Stimulated activated CD8-positive, alpha-beta memory T cell treated with anti-CD3 and anti-CD28 coated beads, Interleukin-2, amount 100 ng/mL, for 48 hours (primary cell): Measurements from ENCODE around the gene RPIA.
"Not testable (repeated sequence)": the region's sequence is repeated elsewhere in the genome, so short reads cannot be mapped to it uniquely, and the experiment has no call there.

Source experiments
- DNase-seq, 2 donors: peaks; one replicate each; pipeline ENCODE4 v3.0.0-alpha.2; 2020; ENCODE audit warnings: low read depth in 2 of 2

RPIA gene

DNA sequence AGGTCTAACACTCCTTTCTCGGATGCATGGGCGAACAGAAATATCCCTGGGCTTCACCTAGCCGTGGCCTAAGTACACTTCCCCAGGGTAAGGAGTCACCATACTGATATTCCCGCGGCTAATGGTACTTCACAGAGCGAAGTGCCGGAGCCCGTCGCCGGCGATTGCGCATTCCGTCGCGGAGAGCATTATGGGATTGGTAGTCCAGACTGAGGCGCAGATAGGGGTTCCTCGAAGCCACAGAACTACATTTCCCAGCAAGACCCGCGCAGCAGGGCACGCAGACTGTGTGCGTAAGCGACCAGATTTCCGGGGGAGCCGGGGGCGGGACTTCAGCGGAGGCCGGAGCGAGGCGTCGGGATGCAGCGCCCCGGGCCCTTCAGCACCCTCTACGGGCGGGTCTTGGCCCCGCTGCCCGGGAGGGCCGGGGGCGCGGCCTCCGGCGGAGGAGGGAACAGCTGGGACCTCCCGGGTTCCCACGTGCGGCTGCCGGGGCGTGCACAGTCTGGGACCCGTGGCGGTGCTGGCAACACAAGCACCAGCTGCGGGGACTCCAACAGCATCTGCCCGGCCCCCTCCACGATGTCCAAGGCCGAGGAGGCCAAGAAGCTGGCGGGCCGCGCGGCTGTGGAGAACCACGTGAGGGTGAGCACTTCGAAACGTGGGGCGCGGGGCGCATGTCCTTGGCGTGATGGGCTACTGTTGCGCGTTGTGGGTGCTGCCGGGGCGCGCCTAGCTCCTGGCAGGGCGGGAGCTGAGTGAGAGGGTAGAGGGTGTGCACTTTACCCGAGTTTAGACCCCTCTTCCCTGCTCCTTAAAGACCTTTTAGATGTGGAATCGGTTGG lies at the start of gene RPIA:
RPIA (plus strand) TSS at position 335 of the 845 bp plus-strand sequence; CDS start at position 361, 26 bp downstream.
- DNase-seq, result peak; percentile 97 to 99

GRCh38 chr2:88642278-88642677 lies 49.2 kb upstream of the RPIA start:
- no peak for DNase-seq

- DNase-seq, result not testable (repeated sequence)
Observed at GRCh38 chr2:88645291-88645882, 46.1 kb upstream of the RPIA start.

DNA sequence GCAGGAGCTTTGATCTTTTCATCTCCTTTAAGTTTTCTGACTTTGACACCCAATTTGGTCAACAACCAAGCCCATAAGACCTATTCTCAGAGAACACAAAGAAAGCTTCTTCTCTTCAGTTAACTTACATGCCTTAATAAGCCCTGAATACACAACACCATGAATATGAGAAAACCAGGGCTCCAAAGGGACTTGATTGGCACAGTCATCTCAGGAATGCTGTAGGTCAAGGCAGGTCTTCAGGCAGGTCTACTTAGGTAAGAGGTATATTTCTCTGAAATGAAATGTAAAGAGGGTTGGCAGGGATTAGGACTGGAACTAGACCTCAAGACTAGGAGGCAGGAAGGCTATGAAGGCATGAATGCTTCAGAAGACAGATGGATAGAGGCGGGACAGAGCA lies 39.8 kb upstream of the RPIA start:
- no peak for DNase-seq

GRCh38 chr2:88654714-88655113 lies 36.8 kb upstream of the RPIA start:
- DNase-seq, result no peak

- DNase-seq, result no peak
Observed at GRCh38 chr2:88656690-88657089, 34.8 kb upstream of the RPIA start.

- DNase-seq, result no peak
Observed at GRCh38 chr2:88657131-88657530, 34.3 kb upstream of the RPIA start.

DNA sequence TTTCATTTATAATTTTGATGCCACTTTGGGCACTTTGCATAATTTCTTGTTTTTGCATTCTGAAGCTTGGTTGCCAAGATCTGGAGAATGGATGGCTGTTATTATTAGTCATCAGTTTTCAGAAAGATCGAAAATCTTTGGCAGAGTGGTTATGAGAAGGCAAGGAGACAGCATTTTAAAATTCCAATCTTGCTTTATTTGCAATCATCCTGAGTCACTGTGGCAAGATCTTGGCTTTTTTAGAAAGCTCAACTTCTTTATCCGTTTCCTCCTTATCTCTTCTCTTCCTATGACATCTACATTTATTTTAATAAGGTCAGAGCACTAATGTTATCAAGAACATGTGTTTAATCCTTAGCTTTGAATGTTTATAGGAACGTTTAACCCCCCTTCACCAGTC lies 33.1 kb upstream of the RPIA start:
- no peak for DNase-seq

DNA sequence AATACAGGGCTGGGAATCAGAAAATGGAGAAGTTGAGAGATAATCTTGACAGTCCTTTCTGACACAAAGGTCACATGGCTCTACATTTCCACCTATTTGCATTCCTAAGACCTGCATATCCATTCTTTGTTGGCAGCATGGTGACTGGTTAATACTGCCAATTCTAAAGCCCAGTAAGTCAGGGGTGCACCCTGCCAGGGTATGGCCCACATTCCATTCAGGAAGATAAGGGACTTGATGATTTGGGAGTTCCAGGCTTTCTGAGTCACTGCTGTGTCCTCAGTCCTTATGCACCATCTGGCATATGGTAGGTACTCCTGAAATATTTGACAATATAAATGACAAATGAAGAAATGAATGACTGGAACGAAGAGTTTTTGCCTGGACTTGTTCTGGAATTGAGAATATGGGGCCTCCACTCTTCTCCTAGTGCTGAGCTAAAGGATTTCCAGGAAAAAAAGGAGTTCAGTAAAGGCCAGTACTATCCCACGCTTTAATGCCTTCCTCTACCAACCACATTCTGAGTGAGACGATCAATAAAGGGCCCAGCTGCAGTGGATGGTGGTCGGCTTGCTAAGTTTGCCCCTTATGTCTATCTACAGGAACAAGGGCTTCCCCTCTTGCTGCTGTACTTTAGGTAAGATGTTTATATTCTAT lies 32.5 kb upstream of the RPIA start:
- DNase-seq, result no peak

DNA sequence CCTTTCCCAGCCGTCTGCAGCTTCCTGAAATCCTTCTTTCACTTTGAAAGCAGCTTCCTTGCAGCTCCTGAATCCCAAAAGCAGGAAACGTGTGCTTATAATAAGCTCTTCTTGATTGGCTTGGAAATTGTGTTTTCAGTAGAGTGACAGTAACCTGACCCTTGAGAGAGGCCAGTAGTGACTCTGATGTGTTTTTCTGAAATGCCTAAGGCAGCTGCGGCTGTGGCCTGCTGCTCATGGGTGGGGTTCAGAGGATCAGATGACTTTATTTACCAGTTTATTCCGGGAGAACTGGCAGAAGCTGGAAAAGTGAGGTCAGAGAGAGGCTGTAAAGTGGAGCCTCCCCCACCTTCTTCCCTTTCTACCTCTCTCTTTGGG lies 31.9 kb upstream of the RPIA start:
- no peak for DNase-seq

- no peak for DNase-seq
Observed at GRCh38 chr2:88660622-88661021, 30.9 kb upstream of the RPIA start.

DNA sequence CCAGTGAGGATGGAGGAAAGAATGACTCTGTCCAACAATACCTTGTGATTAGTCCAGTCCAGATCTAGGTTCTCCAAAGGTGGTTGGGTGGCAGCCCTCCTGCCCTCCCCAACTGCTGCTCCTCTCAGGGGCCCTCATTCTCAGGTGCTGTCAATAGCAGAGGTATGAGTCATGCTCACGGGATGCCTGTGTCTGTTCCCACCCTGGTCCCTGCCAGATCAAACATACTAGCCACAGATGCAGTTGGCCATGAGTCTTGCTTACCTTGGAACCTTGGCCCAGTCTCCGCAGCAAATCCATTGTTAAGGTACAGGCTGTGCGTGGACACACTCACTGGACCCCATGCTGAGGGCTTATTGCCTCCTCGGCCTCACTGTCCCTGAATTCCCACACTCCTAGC lies 24.9 kb upstream of the RPIA start:
- DNase-seq, result no peak

GRCh38 chr2:88667219-88667618 lies 24.3 kb upstream of the RPIA start:
- DNase-seq, result no peak

DNA sequence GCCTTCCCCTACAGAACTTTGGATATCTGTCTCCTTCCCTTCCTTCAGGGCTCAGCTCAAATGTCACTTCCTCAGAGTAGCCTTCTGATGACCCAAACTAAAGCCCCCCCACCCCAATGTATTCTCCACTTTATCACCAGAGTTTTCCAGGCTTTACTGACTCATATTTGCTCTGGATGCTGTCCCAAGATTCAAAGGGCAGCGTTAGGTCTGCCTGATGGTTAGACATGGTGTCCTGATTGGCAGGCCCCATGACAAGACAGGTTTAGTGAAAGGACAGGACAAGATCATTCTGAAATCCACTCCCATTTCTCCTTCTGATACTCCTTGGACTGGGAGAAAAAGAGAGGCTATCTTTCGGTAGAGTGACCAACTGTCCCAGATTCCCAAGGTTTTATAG lies 22.6 kb upstream of the RPIA start:
- no peak for DNase-seq

DNA sequence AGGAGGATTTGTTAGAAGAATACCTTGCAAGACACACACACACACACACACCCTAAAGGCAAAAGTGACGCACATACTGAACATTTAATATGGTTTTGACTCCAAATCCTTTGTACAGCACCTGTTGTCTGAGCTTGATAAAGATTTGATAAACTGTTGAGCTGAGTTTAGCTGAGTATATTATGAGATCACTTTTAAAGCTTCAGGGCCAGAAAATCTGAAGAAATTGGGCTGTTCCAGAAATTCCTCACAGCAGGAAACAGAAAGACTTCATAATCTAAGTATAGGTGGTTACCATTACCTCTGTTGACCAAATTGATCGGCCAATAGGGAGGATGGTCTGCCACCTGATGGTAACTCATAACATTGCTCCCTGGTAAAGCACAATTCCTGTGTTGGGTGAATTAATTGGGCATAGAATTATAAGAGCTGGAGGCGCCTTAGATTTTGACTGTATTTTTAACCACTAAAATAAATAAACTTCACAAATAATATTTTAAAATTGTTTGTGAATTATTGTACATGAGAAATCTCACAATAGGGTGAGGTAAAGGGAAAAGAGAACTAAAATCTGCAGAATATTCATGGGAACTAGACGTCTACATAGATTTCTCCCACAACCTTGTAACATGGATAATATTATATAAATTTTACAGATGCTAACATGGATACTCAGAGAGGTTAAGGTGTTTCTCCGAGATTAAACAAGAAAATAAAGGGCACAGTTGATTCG lies 21.8 kb upstream of the RPIA start:
- no peak for DNase-seq

- no peak for DNase-seq
Observed at GRCh38 chr2:88671786-88672427, 19.6 kb upstream of the RPIA start.

DNA sequence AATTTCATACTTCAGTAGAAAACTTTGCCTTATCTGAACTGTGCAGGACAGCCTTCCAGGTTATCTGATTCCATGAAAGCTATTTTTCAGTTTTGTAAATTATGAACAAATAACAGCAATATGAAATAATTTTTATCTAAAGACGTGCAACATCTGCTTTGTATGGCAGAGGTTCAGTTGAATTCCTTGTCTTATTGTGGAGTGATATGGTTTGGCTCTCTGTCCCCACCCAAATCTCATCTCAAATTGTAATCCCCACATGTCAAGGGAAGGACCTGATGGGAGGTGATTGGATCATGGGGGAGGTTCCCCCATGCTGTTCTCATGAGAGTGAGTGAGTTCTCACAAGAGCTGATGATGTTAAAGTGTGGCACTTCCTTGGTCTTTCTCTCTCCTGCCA lies 18.1 kb upstream of the RPIA start:
- no peak for DNase-seq

DNA sequence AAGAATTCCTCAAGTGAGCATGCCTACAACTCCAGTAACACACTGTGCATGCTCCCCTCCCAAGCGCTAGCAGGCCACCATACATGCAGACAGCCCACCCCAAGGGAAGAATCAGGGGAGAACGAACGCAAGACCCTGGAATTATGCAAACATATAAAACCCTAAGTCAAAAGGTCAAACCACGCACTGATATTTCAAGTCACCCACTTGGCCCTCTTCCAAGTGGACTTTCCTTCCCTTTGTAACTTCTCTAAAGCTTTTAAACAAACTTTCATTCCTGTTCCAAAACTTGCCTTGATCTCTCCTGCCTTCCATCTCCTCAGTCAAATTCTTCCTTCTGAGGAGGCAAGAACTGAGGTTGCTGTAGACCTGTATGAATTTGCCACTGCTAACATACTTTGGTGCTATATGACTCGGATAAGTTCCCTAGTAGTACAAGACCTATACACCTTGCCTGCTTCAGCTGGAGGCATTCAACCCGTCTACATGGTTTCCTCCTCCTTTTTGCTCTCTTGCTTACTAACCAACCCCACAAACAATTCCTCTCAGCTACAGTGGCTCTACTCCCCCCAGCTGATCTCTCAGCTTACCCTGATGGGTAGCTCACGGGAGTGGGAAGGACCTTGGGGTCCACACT lies 11.1 kb upstream of the RPIA start:
- DNase-seq, result no peak

GRCh38 chr2:88680916-88681315 lies 10.6 kb upstream of the RPIA start:
- no peak for DNase-seq

DNA sequence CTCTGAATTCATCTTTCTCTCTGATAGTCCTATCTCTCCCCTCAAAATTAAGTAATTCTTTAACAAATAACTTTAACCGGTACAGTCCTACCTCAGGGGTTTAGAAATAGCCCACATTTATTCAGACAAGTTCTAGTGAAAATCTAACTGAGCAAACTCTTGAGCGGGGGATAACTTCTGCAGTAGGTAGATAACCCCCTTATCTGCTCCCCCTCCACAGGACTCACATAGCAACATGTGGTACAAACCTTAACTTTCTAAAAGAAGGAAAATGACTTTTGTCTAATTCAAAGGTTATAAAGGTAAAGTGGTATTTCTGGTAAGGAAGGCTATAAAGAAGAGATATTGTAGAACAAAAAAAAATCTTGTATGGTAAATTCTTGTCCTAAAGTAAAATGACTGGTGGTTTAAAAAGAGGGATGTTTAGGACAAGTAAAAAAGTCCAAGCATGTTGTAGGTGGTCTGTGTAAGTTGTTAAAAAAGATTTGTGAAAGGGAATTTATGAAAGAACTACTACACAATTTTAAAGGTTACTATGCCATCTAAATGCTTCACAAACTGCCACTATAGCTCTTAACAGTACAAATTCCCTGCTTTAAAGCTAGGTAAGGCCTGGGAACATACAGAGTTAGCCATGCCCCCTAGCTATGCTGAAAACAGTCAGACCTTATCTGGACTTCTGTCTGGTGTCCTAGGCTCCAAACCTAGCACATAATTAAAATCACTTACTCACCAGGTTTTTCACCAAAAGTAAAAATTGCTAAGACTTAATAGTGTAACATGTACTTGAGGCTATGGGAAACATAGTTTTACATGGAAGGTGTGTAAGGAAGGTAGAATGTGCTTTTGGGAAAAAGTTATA lies 8.1 kb upstream of the RPIA start:
- no peak for DNase-seq
